Central memory CD4-positive, alpha-beta T cell (primary cell): ENCODE results near the gene DEGS2.
"Not testable (repeated sequence)": the region's sequence is repeated elsewhere in the genome, so short reads cannot be mapped to it uniquely, and the experiment has no call there.

Experiments
- DNase-seq: peaks from one replicate; pipeline ENCODE4 v3.0.0; 2022

The DEGS2 gene

GRCh38 chr14:100178691-100179090 is 19.2 kb upstream of the DEGS2 start:
- no peak for DNase-seq

- DNase-seq: no peak
Observed at GRCh38 chr14:100176811-100177327, 17.4 kb upstream of the DEGS2 start.

- no peak for DNase-seq
Observed at GRCh38 chr14:100173353-100173752, 13.9 kb upstream of the DEGS2 start.

- DNase-seq: no peak
Observed at GRCh38 chr14:100172811-100173210, 13.4 kb upstream of the DEGS2 start.

- no peak for DNase-seq
Observed at GRCh38 chr14:100170880-100171279, 11.4 kb upstream of the DEGS2 start.

GRCh38 chr14:100168506-100168905 is 9.1 kb upstream of the DEGS2 start:
- DNase-seq: no peak

GRCh38 chr14:100165831-100166440 is 6.5 kb upstream of the DEGS2 start:
- no peak for DNase-seq

- no peak for DNase-seq
Observed at GRCh38 chr14:100165376-100165775, 5.9 kb upstream of the DEGS2 start.

- no peak for DNase-seq
Observed at GRCh38 chr14:100160534-100160916, 1.1 kb upstream of the DEGS2 start.

GRCh38 chr14:100159865-100160533 is 554 bp upstream of the DEGS2 start:
- DNase-seq: no peak

- no peak for DNase-seq
Observed at GRCh38 chr14:100158566-100159093, 815 bp downstream of the DEGS2 start.

- not testable (repeated sequence) for DNase-seq
Observed at GRCh38 chr14:100157548-100158232, 1.8 kb downstream of the DEGS2 start.

GRCh38 chr14:100156776-100157175 is 2.7 kb downstream of the DEGS2 start:
- DNase-seq: no peak

GRCh38 chr14:100155756-100156616 is 3.5 kb downstream of the DEGS2 start:
- DNase-seq: no peak

- DNase-seq: no peak
Observed at GRCh38 chr14:100155049-100155621, 4.3 kb downstream of the DEGS2 start.

GRCh38 chr14:100153560-100153959 is 5.9 kb downstream of the DEGS2 start:
- no peak for DNase-seq

- DNase-seq: no peak
Observed at GRCh38 chr14:100152091-100152490, 7.4 kb downstream of the DEGS2 start.

GRCh38 chr14:100150932-100151587 is 8.4 kb downstream of the DEGS2 start:
- DNase-seq: no peak

- no peak for DNase-seq
Observed at GRCh38 chr14:100149851-100150611, 9.4 kb downstream of the DEGS2 start.

GRCh38 chr14:100148837-100149731 is 10.4 kb downstream of the DEGS2 start:
- DNase-seq: no peak
